IMR-90 (cell line): ENCODE results near the gene EVA1C. TPM values are rescaled to one million over a fixed set of nuclear protein-coding genes. Genes with fewer than 3 reads are reported as not detected.

Experiments
- ATAC-seq: fragments of 200-7000 bp; cut with Tn5 transposase; 2 replicates; pipeline ENCODE4 v1.9.1; 2020; ENCODE audit warnings: low read depth, mild to moderate bottlenecking, moderate library complexity
- BruUV-seq: library from RNA; stranded (reverse); fragments of 400-500 nt; replicated peaks from 2 replicates; lab custom pipeline; 2021; lab: Mats Ljungman, UMichigan
- CTCF ChIA-PET: fragments of 300-600 bp; formaldehyde crosslinking; extraction: SDS; loops from one replicate; lab custom pipeline; 2021; ENCODE audit warnings: antibody characterized with exemption; lab: Yijun Ruan, JAX
- POLR2A ChIA-PET: fragments of 300-600 bp; sonication (Branson Sonifier 250); formaldehyde crosslinking; loops from one replicate; lab custom pipeline; 2022; ENCODE audit warnings: antibody characterized with exemption; ENCODE audit not compliant: unreplicated experiment; lab: Charles Lee
- DNase-seq: peaks from one replicate; pipeline ENCODE4 v3.0.0; 2013
- H2AFZ ChIP-seq: replicated peaks from 2 replicates; pipeline ENCODE3; 2013; ENCODE audit warnings: low read length, mild to moderate bottlenecking; ENCODE audit not compliant: poor library complexity
- H2AK5ac ChIP-seq: 2 replicates; pipeline ENCODE4 v1.6.1; 2013; ENCODE audit warnings: low read depth, low read length, inconsistent platforms
- H2AK9ac ChIP-seq: replicated peaks from 2 replicates; pipeline ENCODE3; 2013; ENCODE audit warnings: mild to moderate bottlenecking, low read depth, low read length, moderate library complexity; ENCODE audit not compliant: poor library complexity
- H2BK120ac ChIP-seq: 2 replicates; pipeline ENCODE4 v1.6.1; 2013; ENCODE audit warnings: low read depth, low read length, inconsistent platforms
- H2BK15ac ChIP-seq: 3 replicates; pipeline ENCODE4 v1.6.1; 2013; ENCODE audit warnings: low read depth, low read length, inconsistent platforms
- H2BK20ac ChIP-seq: 2 replicates; pipeline ENCODE4 v1.6.1; 2013; ENCODE audit warnings: low read depth, mild to moderate bottlenecking, inconsistent platforms, low read length, moderate library complexity
- H2BK5ac ChIP-seq: 2 replicates; pipeline ENCODE4 v1.6.1; 2013; ENCODE audit warnings: mild to moderate bottlenecking, low read depth, low read length, inconsistent platforms; ENCODE audit not compliant: poor library complexity, severe bottlenecking
- H3K14ac ChIP-seq: replicated peaks from 2 replicates; pipeline ENCODE4 v1.6.1; 2013; ENCODE audit warnings: low read depth, low read length, inconsistent platforms
- H3K18ac ChIP-seq: 2 replicates; pipeline ENCODE4 v1.6.1; 2013; ENCODE audit warnings: low read depth, low read length, control low read depth
- H3K23ac ChIP-seq: 2 replicates; pipeline ENCODE4 v1.6.1; 2013; ENCODE audit warnings: low read depth, low read length, inconsistent platforms
- H3K27ac ChIP-seq: 2 replicates; pipeline ENCODE4 v1.5.1; 2013; ENCODE audit warnings: mild to moderate bottlenecking, control low read depth, low read length; ENCODE audit not compliant: insufficient read depth
- H3K27me3 ChIP-seq: 2 replicates; pipeline ENCODE4 v1.6.1; 2013; ENCODE audit warnings: low read length; ENCODE audit not compliant: control insufficient read depth, insufficient read depth
- H3K36me3 ChIP-seq: 2 replicates; pipeline ENCODE4 v1.6.1; 2013; ENCODE audit warnings: low read length, mixed read lengths; ENCODE audit not compliant: control insufficient read depth, insufficient read depth
- H3K4ac ChIP-seq: 2 replicates; pipeline ENCODE4 v1.6.1; 2013; ENCODE audit warnings: low read depth, low read length, inconsistent platforms
- H3K4me1 ChIP-seq: 2 replicates; pipeline ENCODE4 v1.6.1; 2013; ENCODE audit warnings: low read length, mixed read lengths; ENCODE audit not compliant: control insufficient read depth, insufficient read depth
- H3K4me2 ChIP-seq: 2 replicates; pipeline ENCODE4 v1.6.1; 2013; ENCODE audit warnings: low read depth, mild to moderate bottlenecking, control low read depth, low read length, moderate library complexity
- H3K4me3 ChIP-seq: 2 replicates; pipeline ENCODE4 v1.5.1; 2013; ENCODE audit warnings: low read depth, mild to moderate bottlenecking, control low read depth, low read length, moderate library complexity; ENCODE audit not compliant: insufficient read depth
- H3K56ac ChIP-seq: 2 replicates; pipeline ENCODE4 v1.6.1; 2013; ENCODE audit warnings: low read length, inconsistent platforms; ENCODE audit not compliant: insufficient read depth; ENCODE audit errors: extremely low read depth
- H3K79me1 ChIP-seq, 2 experiments: 2 replicates each; pipeline ENCODE4 v1.6.1; 2013; ENCODE audit warnings: low read length in 2 of 2, inconsistent platforms in 1 of 2, low read depth in 1 of 2
- H3K9ac ChIP-seq: 2 replicates; pipeline ENCODE4 v1.6.1; 2013; ENCODE audit warnings: low read depth, low read length, control low read depth
- H3K9me1 ChIP-seq: 2 replicates; pipeline ENCODE4 v1.6.1; 2013; ENCODE audit warnings: low read length, inconsistent platforms; ENCODE audit not compliant: insufficient read depth
- H3K9me3 ChIP-seq: 2 replicates; pipeline ENCODE4 v1.6.1; 2013; ENCODE audit warnings: low read length; ENCODE audit not compliant: control insufficient read depth, insufficient read depth
- H4K20me1 ChIP-seq: 2 replicates; pipeline ENCODE4 v1.6.1; 2013; ENCODE audit warnings: low read length, inconsistent platforms; ENCODE audit not compliant: insufficient read depth
- H4K5ac ChIP-seq: 2 replicates; pipeline ENCODE4 v1.6.1; 2013; ENCODE audit warnings: mild to moderate bottlenecking, low read depth, low read length, control low read depth
- H4K8ac ChIP-seq, 2 experiments: 2 replicates each; pipeline ENCODE4 v1.6.1; 2013; ENCODE audit warnings: low read depth in 2 of 2, low read length in 2 of 2, control low read depth in 1 of 2, inconsistent platforms in 1 of 2
- H4K91ac ChIP-seq: 2 replicates; pipeline ENCODE4 v1.6.1; 2013; ENCODE audit warnings: low read depth, low read length, inconsistent platforms; ENCODE audit not compliant: insufficient read depth
- BHLHE40 ChIP-seq: fragments of 150-350 bp; IDR thresholded peaks from 2 replicates; pipeline ENCODE4 v1.6.1; 2016; ENCODE audit warnings: mild to moderate bottlenecking, low read depth, low read length
- CEBPB ChIP-seq: IDR thresholded peaks from 2 replicates; pipeline ENCODE4 v1.6.1; 2012; ENCODE audit warnings: low read depth, low read length, improper control_type of control experiment
- CHD1 ChIP-seq: IDR thresholded peaks from 2 replicates; pipeline ENCODE4 v1.6.1; 2012; ENCODE audit warnings: low read depth, low read length, improper control_type of control experiment
- ELK1 ChIP-seq: fragments of 150-350 bp; IDR thresholded peaks from 2 replicates; pipeline ENCODE4 v1.6.1; 2016; ENCODE audit warnings: low read depth, mild to moderate bottlenecking, low read length, moderate library complexity, borderline replicate concordance
- FOS ChIP-seq: fragments of 150-350 bp; IDR thresholded peaks from 2 replicates; pipeline ENCODE4 v1.6.1; 2016; ENCODE audit warnings: low read depth, low read length
- MAFK ChIP-seq: IDR thresholded peaks from 2 replicates; pipeline ENCODE4 v1.6.1; 2012; ENCODE audit warnings: low read depth, low read length, improper control_type of control experiment
- MAZ ChIP-seq: IDR thresholded peaks from 2 replicates; pipeline ENCODE4 v1.6.1; 2012; ENCODE audit warnings: low read depth, mild to moderate bottlenecking, low read length, improper control_type of control experiment, moderate library complexity, borderline replicate concordance
- MXI1 ChIP-seq: IDR thresholded peaks from 2 replicates; pipeline ENCODE4 v1.6.1; 2012; ENCODE audit warnings: low read depth, mild to moderate bottlenecking, low read length, moderate library complexity, borderline replicate concordance
- NFE2L2 ChIP-seq: fragments of 150-350 bp; IDR thresholded peaks from 2 replicates; pipeline ENCODE4 v1.6.1; 2016; ENCODE audit warnings: low read depth, mild to moderate bottlenecking, low read length
- POLR2A ChIP-seq: IDR thresholded peaks from 2 replicates; pipeline ENCODE4 v1.6.1; 2012; ENCODE audit warnings: mild to moderate bottlenecking, low read depth, low read length
- RAD21 ChIP-seq: IDR thresholded peaks from 2 replicates; pipeline ENCODE4 v1.6.1; 2012; ENCODE audit warnings: low read length, improper control_type of control experiment
- RCOR1 ChIP-seq: IDR thresholded peaks from 2 replicates; pipeline ENCODE4 v1.6.1; 2012; ENCODE audit warnings: mild to moderate bottlenecking, low read length, improper control_type of control experiment; ENCODE audit not compliant: insufficient replicate concordance
- RFX5 ChIP-seq: IDR thresholded peaks from 2 replicates; pipeline ENCODE4 v1.8.0; 2012; ENCODE audit warnings: low read depth, mild to moderate bottlenecking, low read length, moderate library complexity
- SMC3 ChIP-seq: fragments of 150-350 bp; IDR thresholded peaks from 2 replicates; pipeline ENCODE4 v1.6.1; 2016; ENCODE audit warnings: low read depth, mild to moderate bottlenecking, antibody characterized with exemption, low read length, moderate library complexity
- WGBS, 2 experiments: methylation state at CpG; one replicate each; pipeline versions ENCODE4 v1.1.5 to v1.1.7; 2013; ENCODE audit warnings: missing lambda C conversion rate in 2 of 2; ENCODE audit not compliant: insufficient read length in 1 of 2; ENCODE audit errors: extremely low coverage in 2 of 2; 5-methylcytosine and 5-hydroxymethylcytosine counted together
- dilution Hi-C: fragments of 300-500 bp; cut with HindIII; formaldehyde crosslinking; loops from one replicate; pipeline ENCODE4 v1.14.3; 2018; ENCODE audit warnings: low sequenced_read_pairs; ENCODE audit not compliant: unreplicated experiment
- in situ Hi-C: fragments of 300-500 bp; cut with MboI; formaldehyde crosslinking; loops from 3 replicates; pipeline ENCODE4 v1.14.3; 2019; ENCODE audit warnings: low sequenced_read_pairs, inconsistent platforms, mixed read lengths
- intact Hi-C: fragments of 100-400 bp; cut with micrococcal nuclease; formaldehyde crosslinking; loops from 2 replicates; pipeline ENCODE4 v1.10.0; 2022
- polyA plus RNA-seq, 3 experiments: library from polyadenylated mRNA; depleted of rRNA; stranded (reverse); fragments of >200 nt; gene quantifications; 2 replicates each; pipeline ENCODE4 v1.2.3, GENCODE V29; 2012; ENCODE audit warnings: low replicate concordance in 1 of 3
- total RNA-seq: library from RNA; depleted of rRNA; stranded (reverse); fragments of >200 nt; gene quantifications from 2 replicates; pipeline ENCODE4 v1.2.3, GENCODE V29; 2012
- TF ChIP-seq, protein P1 (sequence below): conservative IDR thresholded peaks from 2 replicates; pipeline ENCODE4 v1.5.1; 2012; ENCODE audit warnings: mild to moderate bottlenecking, low read depth, low read length, improper control_type of control experiment
- TF ChIP-seq, protein P2 (sequence below): fragments of 150-350 bp; IDR thresholded peaks from 2 replicates; pipeline ENCODE4 v1.6.1; 2017; ENCODE audit warnings: mild to moderate bottlenecking, antibody characterized with exemption, low read length, low read depth

EVA1C gene
- total and polyA plus RNA-seq, 2 of the 4 experiments (the other 2 are of a cell fraction), result 0.72 to 1.1 TPM

- H3K4me2 ChIP-seq, result no peak overlapping the region
- peaks cover 38% of the 10 kb centered on the region for H3K36me3 ChIP-seq
- no peak overlapping the region for H2BK15ac ChIP-seq
- H3K9me1 ChIP-seq, result no peaks in the 10 kb centered on the region; the same call in 1 of the 2 replicates
- peaks cover 4% of the 10 kb centered on the region for H3K4me1 ChIP-seq
- H3K9ac ChIP-seq, result no peak overlapping the region
- POLR2A ChIA-PET, result no interaction called here
- no peak overlapping the region for H2AK5ac ChIP-seq
- no peak overlapping the region for H4K91ac ChIP-seq
- no peak overlapping the region for H2BK20ac ChIP-seq
- H3K23ac ChIP-seq, result no peak overlapping the region
- H3K4me3 ChIP-seq, result no peak overlapping the region
- H3K18ac ChIP-seq, result no peak overlapping the region
- peaks cover 27 to 49% of the 10 kb centered on the region in 2 experiments for H3K79me1 ChIP-seq
- no TSS peak for BruUV-seq
- H2AK9ac ChIP-seq, result no peak overlapping the region
- H4K20me1 ChIP-seq, result no peaks in the 10 kb centered on the region
- TF ChIP-seq RAD21 (no peak), RFX5 (no peak), BHLHE40 (no peak), ELK1 (no peak), CEBPB (no peak), NFE2L2 (no peak), MXI1 (no peak), MAZ (no peak), POLR2A (no peak), MAFK (no peak), FOS (no peak), SMC3 (no peak), RCOR1 (no peak), CHD1 (no peak)
- TF ChIP-seq, protein P1, sequence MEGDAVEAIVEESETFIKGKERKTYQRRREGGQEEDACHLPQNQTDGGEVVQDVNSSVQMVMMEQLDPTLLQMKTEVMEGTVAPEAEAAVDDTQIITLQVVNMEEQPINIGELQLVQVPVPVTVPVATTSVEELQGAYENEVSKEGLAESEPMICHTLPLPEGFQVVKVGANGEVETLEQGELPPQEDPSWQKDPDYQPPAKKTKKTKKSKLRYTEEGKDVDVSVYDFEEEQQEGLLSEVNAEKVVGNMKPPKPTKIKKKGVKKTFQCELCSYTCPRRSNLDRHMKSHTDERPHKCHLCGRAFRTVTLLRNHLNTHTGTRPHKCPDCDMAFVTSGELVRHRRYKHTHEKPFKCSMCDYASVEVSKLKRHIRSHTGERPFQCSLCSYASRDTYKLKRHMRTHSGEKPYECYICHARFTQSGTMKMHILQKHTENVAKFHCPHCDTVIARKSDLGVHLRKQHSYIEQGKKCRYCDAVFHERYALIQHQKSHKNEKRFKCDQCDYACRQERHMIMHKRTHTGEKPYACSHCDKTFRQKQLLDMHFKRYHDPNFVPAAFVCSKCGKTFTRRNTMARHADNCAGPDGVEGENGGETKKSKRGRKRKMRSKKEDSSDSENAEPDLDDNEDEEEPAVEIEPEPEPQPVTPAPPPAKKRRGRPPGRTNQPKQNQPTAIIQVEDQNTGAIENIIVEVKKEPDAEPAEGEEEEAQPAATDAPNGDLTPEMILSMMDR, result no peak
- TF ChIP-seq, protein P2, sequence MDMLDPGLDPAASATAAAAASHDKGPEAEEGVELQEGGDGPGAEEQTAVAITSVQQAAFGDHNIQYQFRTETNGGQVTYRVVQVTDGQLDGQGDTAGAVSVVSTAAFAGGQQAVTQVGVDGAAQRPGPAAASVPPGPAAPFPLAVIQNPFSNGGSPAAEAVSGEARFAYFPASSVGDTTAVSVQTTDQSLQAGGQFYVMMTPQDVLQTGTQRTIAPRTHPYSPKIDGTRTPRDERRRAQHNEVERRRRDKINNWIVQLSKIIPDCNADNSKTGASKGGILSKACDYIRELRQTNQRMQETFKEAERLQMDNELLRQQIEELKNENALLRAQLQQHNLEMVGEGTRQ, result no peak
- no peak overlapping the region for H3K14ac ChIP-seq
- H2BK5ac ChIP-seq, result no peak overlapping the region
- CTCF ChIA-PET, result no interaction called here
- no peak overlapping the region for H3K56ac ChIP-seq
- no peak overlapping the region for H4K5ac ChIP-seq
- H2BK120ac ChIP-seq, result no peak overlapping the region
- H3K9me3 ChIP-seq, result no peaks in the 10 kb centered on the region
- no peak overlapping the region for H2AFZ ChIP-seq
- intact Hi-C loops (no loop called here), dilution Hi-C loops (no loop called here), in situ Hi-C loops (loop anchor here (25.0 kb wide), 1 partner anchor 359 kb away; the partner anchor contains the start of gene SYNJ1)
- no peak overlapping the region for H4K8ac ChIP-seq
- ATAC-seq, result no peak
- WGBS, 2 experiments, result 60% methylated on average over 1 of the region's 7 CpGs; no CpG with 5 or more reads in 1 of the 2 experiments
- H3K27ac ChIP-seq, result no peak overlapping the region
- DNase-seq, result no peak
- no peaks in the 10 kb centered on the region for H3K27me3 ChIP-seq
- H3K4ac ChIP-seq, result no peak overlapping the region
Measured at GRCh38 chr21:32377991-32378390, 34.5 kb upstream of the EVA1C start.
